CD4-positive, alpha-beta T cell treated with Interferon gamma for 1 hour (primary cell): Measurements from ENCODE around the gene ASTN2.

ENCODE experiments used
- DNase-seq: peaks from one replicate; pipeline ENCODE4 v3.0.0-alpha.2; 2020

Gene ASTN2

DNA sequence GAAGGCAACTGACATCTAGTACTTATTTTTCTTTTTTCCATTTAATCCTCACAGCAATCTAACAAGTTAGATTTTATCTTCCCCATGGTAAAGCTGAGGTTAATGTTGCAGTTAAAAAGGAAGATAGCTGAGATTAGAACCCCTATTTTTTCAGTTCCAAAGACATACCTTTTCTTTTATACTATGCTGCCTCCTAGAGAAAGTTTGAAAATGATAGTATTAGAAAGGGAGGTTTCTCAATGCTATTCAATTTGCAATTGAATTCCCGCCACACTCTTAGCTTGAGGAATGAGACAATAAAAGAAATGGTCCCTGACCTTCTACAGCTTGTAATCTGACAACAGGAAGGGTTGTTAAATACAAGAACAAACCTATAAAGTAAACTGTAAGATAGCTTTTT lies 923.6 kb downstream of the ASTN2 start:
- no peak for DNase-seq

GRCh38 chr9:116490321-116490720 lies 924.5 kb downstream of the ASTN2 start:
- no peak for DNase-seq

DNA sequence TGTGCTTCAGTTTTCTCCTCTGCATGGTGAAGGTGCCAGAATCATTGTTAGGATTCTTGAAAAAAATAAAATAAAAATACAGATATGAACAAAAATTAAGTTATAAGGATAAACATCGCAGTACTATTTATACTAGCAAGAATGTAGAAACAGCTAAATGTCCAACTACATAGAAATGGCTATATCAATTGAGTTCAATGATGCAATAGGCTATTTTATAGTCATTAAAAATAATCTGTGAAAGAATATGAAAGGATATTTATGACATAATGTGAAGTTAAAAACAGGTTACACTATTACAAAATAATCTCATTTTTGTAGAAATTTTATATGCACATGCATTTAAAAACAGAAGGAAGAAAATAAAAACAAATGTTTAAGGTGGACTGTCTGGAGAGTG lies 926.5 kb downstream of the ASTN2 start:
- no peak for DNase-seq

GRCh38 chr9:116484492-116485061 lies 930.3 kb downstream of the ASTN2 start:
- DNase-seq: no peak

- no peak for DNase-seq
Observed at GRCh38 chr9:116483622-116484491, 931.0 kb downstream of the ASTN2 start.

GRCh38 chr9:116482740-116483139 lies 932.1 kb downstream of the ASTN2 start:
- no peak for DNase-seq

DNA sequence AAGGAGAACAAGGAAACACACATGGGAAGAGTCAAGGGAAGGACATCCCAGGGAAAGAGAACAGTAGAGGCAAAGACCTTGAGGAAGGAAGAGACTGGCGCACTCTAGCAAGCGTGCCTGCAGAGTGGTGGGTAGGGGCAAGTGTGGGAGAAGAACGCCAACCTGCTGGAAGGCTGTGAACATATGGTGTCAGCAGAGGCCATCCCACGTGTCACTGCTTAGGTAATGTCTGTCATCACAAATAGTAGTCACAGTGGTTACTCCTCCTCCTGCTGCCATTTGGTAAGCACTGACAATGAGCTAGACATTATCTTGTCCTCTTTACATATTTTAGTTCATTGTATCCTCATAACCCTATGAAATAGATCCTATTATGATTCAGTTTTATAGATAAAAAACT lies 934.2 kb downstream of the ASTN2 start:
- no peak for DNase-seq

DNA sequence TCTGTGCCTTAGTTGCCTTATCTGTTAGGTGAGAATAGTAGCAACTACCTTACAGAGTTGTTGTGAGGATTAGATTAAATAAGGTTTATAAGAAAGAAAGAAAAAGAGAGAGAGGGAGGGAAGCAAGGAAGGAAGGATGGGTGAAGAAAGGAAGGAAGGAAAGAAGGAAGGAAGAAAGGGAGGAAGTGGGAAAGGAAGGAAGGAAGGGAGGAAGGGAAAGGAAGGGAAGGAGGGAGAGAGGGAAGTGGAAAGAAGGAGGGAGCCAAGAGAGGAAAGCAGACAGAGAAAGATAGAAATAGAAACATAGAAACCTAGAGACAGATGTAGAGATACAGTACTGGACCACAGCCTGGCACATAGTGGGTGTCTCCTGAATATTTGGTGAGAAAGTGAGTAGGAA lies 934.9 kb downstream of the ASTN2 start:
- no peak for DNase-seq

DNA sequence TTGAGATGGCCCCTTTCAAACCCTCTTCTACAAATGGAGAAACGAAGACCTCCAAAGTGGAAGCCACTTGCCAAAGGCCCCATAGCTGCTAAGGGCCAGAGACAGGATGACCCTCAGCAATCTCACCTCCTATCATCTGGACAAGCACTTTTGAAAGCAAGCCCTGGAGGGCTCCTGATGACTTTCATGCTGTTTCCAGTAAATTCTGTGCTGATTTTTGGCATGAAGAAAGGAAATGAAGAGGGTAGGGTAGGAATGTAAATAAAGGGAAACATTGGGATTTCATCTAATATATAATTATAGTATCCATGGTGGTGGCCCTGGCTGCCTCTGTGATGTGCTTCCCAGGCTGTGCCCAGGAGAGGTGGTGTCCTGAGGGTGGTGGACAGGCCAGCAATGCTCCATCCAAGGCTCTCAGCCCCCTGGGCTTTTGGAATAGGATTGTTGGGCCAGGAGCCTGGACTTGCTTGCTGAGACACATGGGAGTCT lies 935.8 kb downstream of the ASTN2 start:
- DNase-seq: no peak

DNA sequence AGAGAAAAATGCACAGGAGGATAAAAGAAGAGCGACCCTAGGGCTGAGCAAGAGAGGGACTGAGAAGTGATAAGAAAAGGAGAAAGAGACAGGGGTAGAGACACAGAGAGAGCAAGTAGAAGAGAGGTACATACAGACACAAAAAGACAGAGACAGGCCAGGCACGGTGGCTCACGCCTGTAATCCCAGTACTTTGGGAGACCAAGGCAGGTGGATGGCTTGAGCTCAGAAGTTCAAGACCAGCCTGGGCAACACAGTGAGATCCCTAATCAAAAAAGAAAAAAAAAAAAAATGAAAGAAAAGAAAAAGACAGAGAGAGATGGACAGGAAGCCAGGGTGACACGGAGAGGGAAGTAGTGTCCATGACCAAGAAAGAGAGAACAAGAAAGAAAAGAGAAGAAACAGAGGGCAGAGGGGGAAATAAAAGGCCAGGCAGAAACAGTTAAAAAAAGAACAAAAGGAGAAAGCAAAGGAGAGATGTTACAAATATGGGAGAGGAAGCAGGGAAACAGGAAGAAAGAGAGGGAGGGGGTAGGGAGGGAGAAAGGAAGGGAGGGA lies 937.2 kb downstream of the ASTN2 start:
- DNase-seq: no peak

DNA sequence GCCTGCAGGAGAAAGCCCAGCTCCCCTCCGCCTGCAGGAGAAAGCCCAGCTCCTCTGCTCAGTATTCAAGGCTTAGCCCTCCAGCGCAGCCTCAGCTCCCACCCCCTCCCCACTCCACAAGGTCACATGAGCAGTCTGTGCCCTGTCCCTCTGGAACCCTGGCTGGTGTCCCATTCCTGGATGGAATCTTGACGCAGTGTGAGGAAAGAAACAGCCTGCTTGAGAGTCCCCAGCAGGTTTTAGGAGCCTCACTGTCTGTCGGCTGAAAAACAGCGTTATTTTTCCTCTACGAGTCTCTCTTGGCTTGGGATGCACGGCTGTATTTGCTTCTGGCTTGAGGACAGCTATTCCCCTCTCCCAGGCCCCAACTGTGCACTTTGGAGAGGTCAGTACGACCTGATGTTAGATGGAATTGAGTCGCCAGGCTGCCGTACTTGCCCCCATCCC lies 937.9 kb downstream of the ASTN2 start:
- no peak for DNase-seq

DNA sequence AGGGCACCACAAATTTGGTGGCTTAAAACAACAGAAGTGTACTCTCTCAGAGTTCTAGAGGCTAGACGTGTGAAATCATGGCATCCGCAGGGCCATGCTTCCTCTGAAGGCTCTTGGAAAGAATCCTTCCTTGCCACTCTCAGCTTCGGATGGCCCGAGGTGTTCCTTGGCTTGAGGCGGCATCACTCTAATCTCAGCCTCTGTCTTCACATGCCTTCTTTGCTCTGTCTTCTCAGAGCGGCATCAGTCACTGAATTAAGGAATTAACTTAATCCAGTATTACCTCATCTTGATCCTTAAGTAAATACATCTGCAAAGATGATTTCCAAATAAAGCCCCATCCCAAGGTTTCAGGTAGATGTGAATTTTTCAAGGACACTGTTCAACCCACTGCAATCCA lies 938.9 kb downstream of the ASTN2 start:
- DNase-seq: no peak

GRCh38 chr9:116475201-116475600 lies 939.7 kb downstream of the ASTN2 start:
- DNase-seq: no peak

GRCh38 chr9:116471944-116472506 lies 942.8 kb downstream of the ASTN2 start:
- DNase-seq: no peak

- no peak for DNase-seq
Observed at GRCh38 chr9:116471093-116471906, 943.6 kb downstream of the ASTN2 start.

- DNase-seq: no peak
Observed at GRCh38 chr9:116468793-116469527, 945.9 kb downstream of the ASTN2 start.

DNA sequence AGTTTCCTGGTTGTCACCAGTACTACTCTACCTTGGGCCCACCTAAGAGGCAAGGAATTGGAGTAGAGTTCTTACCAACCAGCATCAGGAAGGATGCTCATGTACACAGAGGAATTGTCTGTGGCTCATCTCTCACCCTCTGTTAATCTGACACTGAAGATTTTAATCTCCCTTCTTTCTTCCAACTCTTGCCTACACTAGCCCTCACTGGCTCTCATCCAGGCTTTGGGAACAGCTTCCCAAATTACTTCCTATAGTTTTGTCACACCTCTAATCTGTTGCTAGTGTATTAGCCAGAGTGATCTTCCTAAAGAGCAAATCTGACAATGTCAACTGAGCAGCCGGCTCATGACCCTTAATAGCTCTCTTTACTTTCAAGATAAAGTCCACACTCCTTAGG lies 946.5 kb downstream of the ASTN2 start:
- DNase-seq: no peak

GRCh38 chr9:116467740-116468351 lies 947.0 kb downstream of the ASTN2 start:
- DNase-seq: no peak

GRCh38 chr9:116466271-116467235 lies 948.3 kb downstream of the ASTN2 start:
- DNase-seq: no peak

GRCh38 chr9:116465576-116466270 lies 949.1 kb downstream of the ASTN2 start:
- DNase-seq: no peak
